ENCODE results near the gene ADGRL2. TPM values are rescaled to one million over a fixed set of nuclear protein-coding genes. Genes with fewer than 3 reads are reported as not detected.

Gene ADGRL2
- total RNA-seq, 1 experiment from 2014 or later: 25.3 TPM

- no TSS peak for BruUV-seq (replicated peaks)
- ChIA-PET POLR2A (ENCODE audit: unreplicated experiment) (no interaction called here), CTCF (no interaction called here)
- TF ChIP-seq EZH2 (IDR thresholded peaks at IDR 0.05; ENCODE audit: low read depth): no peak
- TF ChIP-seq CTCF (conservative IDR thresholded peaks at IDR 0.05): no peak
- H2AFZ ChIP-seq: no peak overlapping the region
- intact Hi-C loops (cut with micrococcal nuclease; ENCODE audit: unreplicated experiment): no loop called here
- no peaks in the 10 kb centered on the region for H3K9me3 ChIP-seq (ENCODE audit: insufficient read depth, low read depth)
- no peaks in the 10 kb centered on the region for H3K79me2 ChIP-seq (ENCODE audit: low read depth)
- no peak overlapping the region for H3K27ac ChIP-seq
- no peaks in the 10 kb centered on the region for H3K36me3 ChIP-seq (ENCODE audit: low read depth)
- H3K4me1 ChIP-seq (replicated peaks; ENCODE audit: insufficient read depth): no peaks in the 10 kb centered on the region
- DNase-seq: no peak
- H4K20me1 ChIP-seq (ENCODE audit: insufficient read depth): 0 out of 2 replicates have a peak, but pooled peaks cover 3% of the 10 kb centered on the region
- no peaks in the 10 kb centered on the region for H3F3A ChIP-seq (ENCODE audit: insufficient read depth, low read depth)
- H3K9me2 ChIP-seq (ENCODE audit: insufficient read depth): peaks cover 3% of the 10 kb centered on the region; the same call in 1 of the 2 replicates
- H3K4me2 ChIP-seq: no peak overlapping the region
- H3K27me3 ChIP-seq (ENCODE audit: insufficient read depth, low read depth): no peaks in the 10 kb centered on the region
- H3K4me3 ChIP-seq: no peak overlapping the region
Observed at GRCh38 chr1:81887421-81888144, 86.8 kb downstream of the ADGRL2 start.

GRCh38 chr1:81889166-81889565 lies 88.4 kb downstream of the ADGRL2 start:
- Histone ChIP-seq H3K27me3 (ENCODE audit: insufficient read depth, low read depth) (no peaks in the 10 kb centered on the region), H4K20me1 (ENCODE audit: insufficient read depth) (no peaks in the 10 kb centered on the region), H3K9me2 (ENCODE audit: insufficient read depth) (peaks cover 3% of the 10 kb centered on the region; the same call in 1 of the 2 replicates), H3F3A (ENCODE audit: insufficient read depth, low read depth) (no peaks in the 10 kb centered on the region), H3K27ac (no peak overlapping the region), H3K36me3 (ENCODE audit: low read depth) (no peaks in the 10 kb centered on the region), H3K4me3 (no peak overlapping the region), H3K4me2 (no peak overlapping the region), H3K4me1 (replicated peaks; ENCODE audit: insufficient read depth) (no peaks in the 10 kb centered on the region), H3K79me2 (ENCODE audit: low read depth) (no peaks in the 10 kb centered on the region), H2AFZ (no peak overlapping the region), H3K9me3 (ENCODE audit: insufficient read depth, low read depth) (no peaks in the 10 kb centered on the region)
- ChIA-PET POLR2A (ENCODE audit: unreplicated experiment) (no interaction called here), CTCF (no interaction called here)
- intact Hi-C loops (cut with micrococcal nuclease; ENCODE audit: unreplicated experiment): no loop called here
- TF ChIP-seq EZH2 (IDR thresholded peaks at IDR 0.05; ENCODE audit: low read depth) (no peak), CTCF (conservative IDR thresholded peaks at IDR 0.05) (no peak)
- no peak for DNase-seq
- BruUV-seq (replicated peaks): no TSS peak

GRCh38 chr1:81894867-81895266 lies 94.1 kb downstream of the ADGRL2 start:
- Histone ChIP-seq H3K9me3 (ENCODE audit: insufficient read depth, low read depth) (no peaks in the 10 kb centered on the region), H4K20me1 (ENCODE audit: insufficient read depth) (no peaks in the 10 kb centered on the region; the same call in 1 of the 2 replicates), H3K79me2 (ENCODE audit: low read depth) (no peaks in the 10 kb centered on the region), H2AFZ (no peak overlapping the region), H3K27me3 (ENCODE audit: insufficient read depth, low read depth) (no peaks in the 10 kb centered on the region), H3K4me2 (no peak overlapping the region), H3K27ac (no peak overlapping the region), H3F3A (ENCODE audit: insufficient read depth, low read depth) (no peaks in the 10 kb centered on the region), H3K36me3 (ENCODE audit: low read depth) (no peaks in the 10 kb centered on the region), H3K4me3 (no peak overlapping the region), H3K9me2 (ENCODE audit: insufficient read depth) (peaks cover 3% of the 10 kb centered on the region; the same call in 1 of the 2 replicates), H3K4me1 (replicated peaks; ENCODE audit: insufficient read depth) (no peaks in the 10 kb centered on the region)
- intact Hi-C loops (cut with micrococcal nuclease; ENCODE audit: unreplicated experiment): no loop called here
- no TSS peak for BruUV-seq (replicated peaks)
- POLR2A ChIA-PET (ENCODE audit: unreplicated experiment): no interaction called here
- no peak for TF ChIP-seq CTCF (conservative IDR thresholded peaks at IDR 0.05)
- CTCF ChIA-PET: no interaction called here
- no peak for DNase-seq
